Uterus (tissue), 4 donors: Measurements from ENCODE around the gene DNASE1L2. TPM values are rescaled to one million over a fixed set of nuclear protein-coding genes. Genes with fewer than 3 reads are reported as not detected.

Experiments used
- DNase-seq, 2 donors: peaks; one replicate each; pipeline ENCODE4 v3.0.0-alpha.2; 2019 to 2020
- H3K27ac ChIP-seq, 2 donors: fragments of 200-600 bp; sonication (generic); 1 replicate in 1 of 2; 2 replicates in 1 of 2; pipeline ENCODE4 v1.5.1; 2016 to 2018
- H3K27me3 ChIP-seq, 2 donors: fragments of 200-600 bp; sonication (generic); one replicate each; pipeline ENCODE4 v1.5.1; 2018 to 2019; ENCODE audit warnings: control low read depth in 1 of 2
- H3K36me3 ChIP-seq, 2 donors: fragments of 200-600 bp; sonication (generic); one replicate each; pipeline ENCODE4 v1.5.1; 2019; ENCODE audit warnings: control low read depth in 1 of 2
- H3K4me1 ChIP-seq, 2 donors: fragments of 200-600 bp; sonication (generic); one replicate each; pipeline ENCODE4 v1.5.1; 2018 to 2019; ENCODE audit warnings: control low read depth in 1 of 2
- H3K4me3 ChIP-seq, 2 donors: fragments of 200-600 bp; sonication (generic); 1 replicate in 1 of 2; 2 replicates in 1 of 2; pipeline ENCODE4 v1.5.1; 2018 to 2019; ENCODE audit warnings: mild to moderate bottlenecking in 1 of 2
- H3K9me3 ChIP-seq, 2 donors: fragments of 200-600 bp; sonication (generic); one replicate each; pipeline ENCODE4 v1.5.1; 2019; ENCODE audit warnings: control low read depth in 1 of 2
- CTCF ChIP-seq, 4 experiments: fragments of 200-600 bp in 2 of 4; fragments of 450-650 bp in 2 of 4; sonication (generic) in 2 of 4; IDR thresholded peaks; one replicate each; pipeline ENCODE4 v1.5.1; 2016 to 2019; ENCODE audit warnings: antibody characterized with exemption in 4 of 4, mild to moderate bottlenecking in 2 of 4, moderate library complexity in 1 of 4
- POLR2A ChIP-seq, 2 donors: fragments of 450-650 bp; IDR thresholded peaks; one replicate each; pipeline ENCODE4 v1.6.1; 2016; ENCODE audit warnings: antibody characterized with exemption in 2 of 2, mild to moderate bottlenecking in 1 of 2, moderate library complexity in 1 of 2
- intact Hi-C: fragments of 100-400 bp; cut with DNase I; formaldehyde crosslinking; loops from one replicate; pipeline ENCODE4 v1.15.1; 2023; ENCODE audit warnings: low total_unique reads
- total RNA-seq, 4 donors: library from RNA; depleted of rRNA in 3 of 4; stranded (reverse); fragments of >200 nt in 3 of 4; gene quantifications; one replicate each; pipeline versions ENCODE4 v1.1.0 to v1.2.4, GENCODE V29; 2014 to 2023
- donor health status: DM: yes; HTN: yes; CAD: no.

The DNASE1L2 gene
- total RNA-seq, 4 donors from 2014 or later: 0.97 to 1.2 TPM; not detected in 2

- H3K27me3 ChIP-seq: peaks cover 6 to 13% of the 10 kb centered on the region in 2 donors
- no peak overlapping the region for H3K27ac ChIP-seq
- DNase-seq: peak; percentile 50 to 74
- no peaks in the 10 kb centered on the region for H3K9me3 ChIP-seq
- intact Hi-C loops: no loop called here
- no peak overlapping the region for H3K4me3 ChIP-seq
- TF ChIP-seq CTCF (IDR thresholded peaks at IDR 0.05) (no peak), POLR2A (IDR thresholded peaks at IDR 0.05) (no peak)
- no peaks in the 10 kb centered on the region for H3K36me3 ChIP-seq
- peaks cover 0 to 11% of the 10 kb centered on the region in 2 donors for H3K4me1 ChIP-seq
Observed at GRCh38 chr16:2194166-2194834, 41.9 kb upstream of the DNASE1L2 start.

- TF ChIP-seq CTCF (IDR thresholded peaks at IDR 0.05) (peak in 3 of 4 experiments; percentile 39 to 61 (median 40)), POLR2A (IDR thresholded peaks at IDR 0.05) (no peak)
- H3K9me3 ChIP-seq: no peaks in the 10 kb centered on the region
- no peak for DNase-seq
- H3K4me1 ChIP-seq: peaks cover 0 to 11% of the 10 kb centered on the region in 2 donors
- no peak overlapping the region for H3K4me3 ChIP-seq
- H3K27me3 ChIP-seq: peaks cover 6 to 13% of the 10 kb centered on the region in 2 donors
- H3K36me3 ChIP-seq: no peaks in the 10 kb centered on the region
- H3K27ac ChIP-seq: no peak overlapping the region
- intact Hi-C loops: no loop called here
Observed at GRCh38 chr16:2194852-2195321, 41.4 kb upstream of the DNASE1L2 start.

GRCh38 chr16:2195322-2196161 lies 40.7 kb upstream of the DNASE1L2 start:
- H3K4me3 ChIP-seq: peak overlapping the region in 1 of 2 donors; percentile 15
- H3K4me1 ChIP-seq: peaks cover 0 to 11% of the 10 kb centered on the region in 2 donors
- intact Hi-C loops: no loop called here
- DNase-seq: no peak
- no peaks in the 10 kb centered on the region for H3K36me3 ChIP-seq
- TF ChIP-seq CTCF (IDR thresholded peaks at IDR 0.05): no peak
- no peak for TF ChIP-seq POLR2A (IDR thresholded peaks at IDR 0.05)
- H3K27ac ChIP-seq: no peak overlapping the region
- peaks cover 6 to 13% of the 10 kb centered on the region in 2 donors for H3K27me3 ChIP-seq
- H3K9me3 ChIP-seq: no peaks in the 10 kb centered on the region

GRCh38 chr16:2196162-2196980 lies 39.9 kb upstream of the DNASE1L2 start, which contains the start of gene CASKIN1:
TSS of gene CASKIN1 (minus strand) at chr16:2196605. CDS start at chr16:2196432, 173 bp downstream.
- Histone ChIP-seq H3K36me3 (no peaks in the 10 kb centered on the region), H3K27ac (no peak within 1 kb of the TSS), H3K9me3 (no peaks in the 10 kb centered on the region), H3K4me1 (peaks cover 0 to 11% of the 10 kb centered on the region in 2 donors), H3K27me3 (peaks cover 6 to 13% of the 10 kb centered on the region in 2 donors), H3K4me3 (peak within 1 kb of the TSS in 1 of 2 donors; percentile 15)
- DNase-seq: no peak
- intact Hi-C loops: no loop called here
- TF ChIP-seq CTCF (IDR thresholded peaks at IDR 0.05) (no peak), POLR2A (IDR thresholded peaks at IDR 0.05) (no peak)
